Glutamatergic neuron (in vitro differentiated cells): ENCODE data around the gene FRMD4A. TPM values are rescaled to one million over a fixed set of nuclear protein-coding genes. Genes with fewer than 3 reads are reported as not detected.
A peak's percentile ranks its signal among the peaks of the same experiment; 100 is the strongest.

ENCODE experiments used
- DNase-seq: peaks from one replicate; pipeline ENCODE4 v3.0.0; 2022
- H3K27ac Mint-ChIP-seq: one replicate; pipeline ENCODE4 v1.8.0; 2020; ENCODE audit warnings: mild to moderate bottlenecking, mixed read lengths, inconsistent platforms; ENCODE audit not compliant: unreplicated experiment
- H3K27me3 Mint-ChIP-seq: one replicate; pipeline ENCODE4 v1.8.0; 2020; ENCODE audit warnings: mild to moderate bottlenecking, moderate library complexity, mixed read lengths, inconsistent platforms; ENCODE audit not compliant: unreplicated experiment
- H3K36me3 Mint-ChIP-seq: one replicate; pipeline ENCODE4 v1.8.0; 2020; ENCODE audit warnings: mild to moderate bottlenecking, mixed read lengths, inconsistent platforms; ENCODE audit not compliant: unreplicated experiment
- H3K4me1 Mint-ChIP-seq: one replicate; pipeline ENCODE4 v1.8.0; 2020; ENCODE audit warnings: mild to moderate bottlenecking, low read depth, mixed read lengths, inconsistent platforms; ENCODE audit not compliant: unreplicated experiment
- H3K4me3 Mint-ChIP-seq: one replicate; pipeline ENCODE4 v1.8.0; 2020; ENCODE audit warnings: mild to moderate bottlenecking, mixed read lengths, inconsistent platforms; ENCODE audit not compliant: unreplicated experiment
- H3K9me3 Mint-ChIP-seq: one replicate; pipeline ENCODE4 v1.8.0; 2020; ENCODE audit warnings: mild to moderate bottlenecking, moderate library complexity, mixed read lengths, inconsistent platforms; ENCODE audit not compliant: unreplicated experiment
- total RNA-seq: library from RNA; stranded (reverse); fragmentation: NEBNext Ultra II Directional; extraction: Animal tissue kit (Norgen Biotek cat#: 25700); gene quantifications from one replicate; pipeline ENCODE4 v1.2.1, GENCODE V29; 2021; ENCODE audit not compliant: unreplicated experiment
- TF ChIP-seq, protein P1 (sequence below): fragments of 200-600 bp; sonication (generic); IDR thresholded peaks from one replicate; pipeline ENCODE4 v1.5.0; 2021; ENCODE audit not compliant: partially characterized antibody, unreplicated experiment

Gene FRMD4A
- total RNA-seq, 1 donor from 2014 or later: 70.6 TPM

DNA sequence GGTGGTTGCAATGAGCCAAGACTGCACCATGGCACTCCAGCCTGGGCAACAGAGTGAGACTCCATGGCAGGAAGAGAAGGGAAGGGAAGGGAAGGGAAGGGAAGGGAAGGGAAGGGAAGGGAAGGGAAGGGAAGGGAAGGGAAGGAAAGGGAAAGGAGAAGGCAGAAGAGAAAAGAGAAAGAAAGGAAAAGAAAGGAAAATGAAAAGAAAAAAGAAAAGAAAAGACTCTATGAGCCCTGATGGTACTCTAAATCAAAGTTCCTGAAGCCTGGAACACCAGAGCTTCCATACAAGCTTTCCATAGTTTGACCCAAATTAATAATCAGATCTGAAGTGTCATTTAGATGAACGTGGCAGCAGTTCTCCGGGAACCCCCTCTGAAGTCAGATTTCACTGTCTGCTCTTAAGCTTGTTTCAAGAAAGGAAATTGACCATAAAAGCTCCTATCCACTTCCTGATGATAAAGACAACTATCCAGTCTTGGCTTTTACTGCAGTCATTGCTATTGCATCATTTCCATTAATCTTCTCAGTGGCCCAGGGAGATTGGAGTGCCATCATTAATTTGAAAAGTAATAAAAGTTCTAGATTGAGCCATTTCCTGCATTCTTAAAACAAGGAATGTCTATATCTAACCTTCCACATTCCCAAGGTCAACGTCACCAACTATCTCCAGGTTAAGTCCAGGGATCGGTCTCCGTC lies 44.2 kb upstream of the FRMD4A start:
- H3K36me3 Mint-ChIP-seq: no peaks in the 10 kb centered on the region
- DNase-seq: no peak
- no peaks in the 10 kb centered on the region for H3K27me3 Mint-ChIP-seq
- no peak overlapping the region for H3K27ac Mint-ChIP-seq
- H3K4me1 Mint-ChIP-seq: peaks cover 18% of the 10 kb centered on the region
- H3K9me3 Mint-ChIP-seq: peaks cover 5% of the 10 kb centered on the region
- no peak overlapping the region for H3K4me3 Mint-ChIP-seq
- TF ChIP-seq, protein P1, sequence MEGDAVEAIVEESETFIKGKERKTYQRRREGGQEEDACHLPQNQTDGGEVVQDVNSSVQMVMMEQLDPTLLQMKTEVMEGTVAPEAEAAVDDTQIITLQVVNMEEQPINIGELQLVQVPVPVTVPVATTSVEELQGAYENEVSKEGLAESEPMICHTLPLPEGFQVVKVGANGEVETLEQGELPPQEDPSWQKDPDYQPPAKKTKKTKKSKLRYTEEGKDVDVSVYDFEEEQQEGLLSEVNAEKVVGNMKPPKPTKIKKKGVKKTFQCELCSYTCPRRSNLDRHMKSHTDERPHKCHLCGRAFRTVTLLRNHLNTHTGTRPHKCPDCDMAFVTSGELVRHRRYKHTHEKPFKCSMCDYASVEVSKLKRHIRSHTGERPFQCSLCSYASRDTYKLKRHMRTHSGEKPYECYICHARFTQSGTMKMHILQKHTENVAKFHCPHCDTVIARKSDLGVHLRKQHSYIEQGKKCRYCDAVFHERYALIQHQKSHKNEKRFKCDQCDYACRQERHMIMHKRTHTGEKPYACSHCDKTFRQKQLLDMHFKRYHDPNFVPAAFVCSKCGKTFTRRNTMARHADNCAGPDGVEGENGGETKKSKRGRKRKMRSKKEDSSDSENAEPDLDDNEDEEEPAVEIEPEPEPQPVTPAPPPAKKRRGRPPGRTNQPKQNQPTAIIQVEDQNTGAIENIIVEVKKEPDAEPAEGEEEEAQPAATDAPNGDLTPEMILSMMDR: no peak

GRCh38 chr10:14372606-14373005 lies 41.9 kb upstream of the FRMD4A start:
- Mint-ChIP-seq H3K27me3 (no peaks in the 10 kb centered on the region), H3K4me1 (peaks cover 18% of the 10 kb centered on the region), H3K9me3 (peaks cover 3% of the 10 kb centered on the region), H3K27ac (peak overlapping the region; percentile 83), H3K36me3 (no peaks in the 10 kb centered on the region), H3K4me3 (no peak overlapping the region)
- no peak for DNase-seq
- TF ChIP-seq, protein P1: no peak

- Mint-ChIP-seq H3K36me3 (no peaks in the 10 kb centered on the region), H3K4me1 (peaks cover 18% of the 10 kb centered on the region), H3K27me3 (no peaks in the 10 kb centered on the region), H3K9me3 (peaks cover 3% of the 10 kb centered on the region), H3K27ac (peak overlapping the region; percentile 83), H3K4me3 (no peak overlapping the region)
- DNase-seq: peak; percentile 33
- TF ChIP-seq, protein P1: no peak
Measured at GRCh38 chr10:14371581-14371980, 40.9 kb upstream of the FRMD4A start.

DNA sequence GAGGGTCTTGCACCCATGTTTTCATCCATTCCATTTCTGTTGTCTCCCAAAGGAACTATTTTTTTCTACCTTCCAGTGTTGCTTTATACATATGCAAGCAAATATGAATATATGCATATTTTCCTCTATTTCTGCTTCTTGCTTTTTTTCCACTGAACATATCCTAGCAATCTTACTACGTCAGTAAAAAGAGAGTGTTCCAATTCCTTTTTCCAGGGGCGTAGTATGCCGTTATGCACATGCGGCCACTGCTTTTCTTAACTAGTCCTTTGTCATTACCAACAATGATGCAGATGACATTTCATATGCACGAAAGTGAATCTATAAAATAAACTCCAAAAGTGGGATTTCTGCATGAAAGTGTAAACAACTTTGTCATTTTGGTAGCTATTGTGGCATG lies 40.2 kb upstream of the FRMD4A start:
- peaks cover 18% of the 10 kb centered on the region for H3K4me1 Mint-ChIP-seq
- H3K27me3 Mint-ChIP-seq: no peaks in the 10 kb centered on the region
- no peaks in the 10 kb centered on the region for H3K9me3 Mint-ChIP-seq
- no peaks in the 10 kb centered on the region for H3K36me3 Mint-ChIP-seq
- H3K4me3 Mint-ChIP-seq: no peak overlapping the region
- no peak for DNase-seq
- TF ChIP-seq, protein P1: no peak
- no peak overlapping the region for H3K27ac Mint-ChIP-seq

GRCh38 chr10:14369906-14370305 lies 39.2 kb upstream of the FRMD4A start:
- no peak overlapping the region for H3K27ac Mint-ChIP-seq
- no peaks in the 10 kb centered on the region for H3K27me3 Mint-ChIP-seq
- no peaks in the 10 kb centered on the region for H3K9me3 Mint-ChIP-seq
- H3K4me3 Mint-ChIP-seq: no peak overlapping the region
- DNase-seq: no peak
- TF ChIP-seq, protein P1: no peak
- H3K36me3 Mint-ChIP-seq: no peaks in the 10 kb centered on the region
- H3K4me1 Mint-ChIP-seq: peaks cover 18% of the 10 kb centered on the region
